MM.1S (cell line): Measurements from ENCODE around the gene DLEC1.

Experiments
- EZH2phosphoT487 ChIP-seq: fragments of 300-600 bp; sonication (generic); IDR thresholded peaks from 2 replicates; pipeline ENCODE4 v1.6.1; 2018; ENCODE audit warnings: antibody characterized with exemption, low read length
- TF ChIP-seq, protein P1 (sequence below): fragments of 300-600 bp; sonication (generic); IDR thresholded peaks from 2 replicates; pipeline ENCODE4 v1.5.1; 2016; ENCODE audit warnings: antibody characterized with exemption, low read length, mixed read lengths

DNA sequence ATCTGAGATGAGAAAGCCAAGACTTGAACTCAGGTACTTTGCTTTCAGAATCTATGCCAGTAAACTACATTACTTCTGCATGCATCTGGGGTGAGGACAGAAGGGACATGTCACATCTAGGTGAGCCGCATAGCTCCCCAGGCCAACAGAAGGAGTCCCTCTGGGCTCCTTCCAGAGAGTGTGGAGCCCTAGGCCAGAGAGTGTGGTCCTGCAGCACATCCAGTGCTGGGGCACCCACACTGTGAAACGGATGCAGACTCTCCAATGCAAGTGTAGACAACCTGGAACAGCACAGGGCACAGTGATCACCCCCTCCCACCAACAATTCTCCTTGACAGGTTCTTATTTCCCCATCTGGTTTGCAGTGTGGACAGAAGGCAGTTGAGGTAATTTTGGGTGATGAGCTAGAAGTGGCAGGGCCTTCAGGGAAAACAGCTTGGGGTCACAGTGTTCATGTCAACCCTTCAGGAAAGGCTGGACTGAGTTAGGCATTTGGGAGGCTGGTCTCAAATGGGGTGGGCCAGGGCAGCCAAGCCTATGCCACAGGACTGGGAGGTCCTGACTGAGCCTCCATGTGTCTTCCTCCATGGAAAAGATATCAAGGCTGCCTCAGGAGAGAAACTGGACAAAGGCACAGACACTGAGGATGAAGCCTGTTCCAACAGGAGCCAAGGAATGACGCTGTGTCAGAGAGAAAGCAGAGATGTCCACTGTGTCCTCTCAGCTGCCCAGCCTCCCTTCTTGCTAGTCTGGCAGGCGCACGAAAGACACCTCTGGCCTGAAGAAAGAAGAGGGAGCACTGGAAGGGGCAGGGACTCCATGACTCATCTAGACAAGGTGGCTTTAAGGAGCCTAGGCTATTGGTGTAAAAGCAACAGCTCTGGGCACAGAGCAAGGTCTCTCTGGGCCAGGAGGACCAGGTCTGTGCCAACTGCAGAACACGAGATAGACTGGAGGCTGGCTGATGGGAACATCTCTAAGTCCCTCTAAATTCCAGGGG is 11.2 kb upstream of the DLEC1 start:
- TF ChIP-seq, protein P1, sequence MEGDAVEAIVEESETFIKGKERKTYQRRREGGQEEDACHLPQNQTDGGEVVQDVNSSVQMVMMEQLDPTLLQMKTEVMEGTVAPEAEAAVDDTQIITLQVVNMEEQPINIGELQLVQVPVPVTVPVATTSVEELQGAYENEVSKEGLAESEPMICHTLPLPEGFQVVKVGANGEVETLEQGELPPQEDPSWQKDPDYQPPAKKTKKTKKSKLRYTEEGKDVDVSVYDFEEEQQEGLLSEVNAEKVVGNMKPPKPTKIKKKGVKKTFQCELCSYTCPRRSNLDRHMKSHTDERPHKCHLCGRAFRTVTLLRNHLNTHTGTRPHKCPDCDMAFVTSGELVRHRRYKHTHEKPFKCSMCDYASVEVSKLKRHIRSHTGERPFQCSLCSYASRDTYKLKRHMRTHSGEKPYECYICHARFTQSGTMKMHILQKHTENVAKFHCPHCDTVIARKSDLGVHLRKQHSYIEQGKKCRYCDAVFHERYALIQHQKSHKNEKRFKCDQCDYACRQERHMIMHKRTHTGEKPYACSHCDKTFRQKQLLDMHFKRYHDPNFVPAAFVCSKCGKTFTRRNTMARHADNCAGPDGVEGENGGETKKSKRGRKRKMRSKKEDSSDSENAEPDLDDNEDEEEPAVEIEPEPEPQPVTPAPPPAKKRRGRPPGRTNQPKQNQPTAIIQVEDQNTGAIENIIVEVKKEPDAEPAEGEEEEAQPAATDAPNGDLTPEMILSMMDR: no peak
- TF ChIP-seq EZH2phosphoT487: no peak
